Hepatocyte (in vitro differentiated cells): ENCODE measurements around the gene GPR153. TPM values are rescaled to one million over a fixed set of nuclear protein-coding genes. Genes with fewer than 3 reads are reported as not detected.

Experiments
- DNase-seq: peaks from one replicate; pipeline ENCODE4 v3.0.0-alpha.2; 2016; ENCODE audit warnings: low spot score
- H2AFZ ChIP-seq: fragments of 200-600 bp; sonication (generic); 2 replicates; pipeline ENCODE4 v1.6.0; 2016; ENCODE audit warnings: antibody characterized with exemption, mild to moderate bottlenecking
- H3K27ac ChIP-seq: fragments of 200-600 bp; sonication (generic); 2 replicates; pipeline ENCODE4 v1.5.1; 2016; ENCODE audit warnings: mild to moderate bottlenecking
- H3K27me3 ChIP-seq: fragments of 200-600 bp; sonication (generic); 2 replicates; pipeline ENCODE4 v1.6.1; 2016
- H3K36me3 ChIP-seq: fragments of 200-600 bp; sonication (generic); replicated peaks from 2 replicates; pipeline ENCODE4 v1.5.1; 2016; ENCODE audit warnings: low read depth; ENCODE audit not compliant: insufficient read depth
- H3K4me1 ChIP-seq: fragments of 200-600 bp; sonication (generic); 2 replicates; pipeline ENCODE4 v1.5.1; 2016; ENCODE audit warnings: mild to moderate bottlenecking, moderate library complexity; ENCODE audit not compliant: insufficient read depth
- H3K4me2 ChIP-seq: fragments of 200-600 bp; sonication (generic); 2 replicates; pipeline ENCODE4 v1.6.0; 2016
- H3K4me3 ChIP-seq: fragments of 200-600 bp; sonication (generic); 2 replicates; pipeline ENCODE4 v1.5.1; 2016; ENCODE audit warnings: mild to moderate bottlenecking
- H3K79me2 ChIP-seq: fragments of 200-600 bp; sonication (generic); 2 replicates; pipeline ENCODE4 v1.6.0; 2017; ENCODE audit warnings: mild to moderate bottlenecking
- H3K9me2 ChIP-seq: fragments of 200-600 bp; sonication (generic); replicated peaks from 2 replicates; pipeline ENCODE4 v1.6.0; 2017; ENCODE audit warnings: mild to moderate bottlenecking; ENCODE audit not compliant: insufficient read depth
- H3K9me3 ChIP-seq: fragments of 200-600 bp; sonication (generic); 2 replicates; pipeline ENCODE4 v1.5.1; 2016; ENCODE audit warnings: low read depth, mild to moderate bottlenecking
- H4K20me1 ChIP-seq: fragments of 200-600 bp; sonication (generic); 2 replicates; pipeline ENCODE4 v1.6.0; 2016; ENCODE audit warnings: mild to moderate bottlenecking; ENCODE audit not compliant: insufficient read depth, poor library complexity, severe bottlenecking
- CTCF ChIP-seq: fragments of 200-600 bp; sonication (generic); IDR thresholded peaks from 2 replicates; pipeline ENCODE4 v1.5.1; 2016; ENCODE audit warnings: antibody characterized with exemption, mild to moderate bottlenecking; ENCODE audit not compliant: poor library complexity
- EZH2 ChIP-seq: fragments of 200-600 bp; sonication (generic); IDR thresholded peaks from 2 replicates; pipeline ENCODE4 v1.6.1; 2016; ENCODE audit warnings: antibody characterized with exemption, mild to moderate bottlenecking, borderline replicate concordance
- EZH2phosphoT487 ChIP-seq: fragments of 200-600 bp; sonication (generic); IDR thresholded peaks from one replicate; pipeline ENCODE4 v1.6.1; 2018; ENCODE audit warnings: antibody characterized with exemption, mild to moderate bottlenecking, low read depth, moderate library complexity; ENCODE audit not compliant: unreplicated experiment, severe bottlenecking
- WGBS: methylation state at CpG from one replicate; pipeline ENCODE4 v1.1.6; 2016; ENCODE audit warnings: low lambda C conversion rate; ENCODE audit errors: missing lambda C conversion rate; 5-methylcytosine and 5-hydroxymethylcytosine counted together
- polyA plus RNA-seq: library from polyadenylated mRNA; unstranded; fragments of >200 nt; fragmentation: Nextera tagmentation; extraction: Ambion mirVana; gene quantifications from 2 replicates; pipeline ENCODE4 v1.2.1, GENCODE V29; 2016
- total RNA-seq: library from RNA; depleted of rRNA; stranded (reverse); fragments of >200 nt; gene quantifications from 2 replicates; pipeline ENCODE4 v1.2.3, GENCODE V29; 2014

The GPR153 gene
- total and polyA plus RNA-seq, 2 experiments from 2014 or later: 9.1 to 13.5 TPM

GRCh38 chr1:6253380-6253779, 7.5 kb downstream of the GPR153 start:
- H3K4me2 ChIP-seq: no peak overlapping the region
- no peak overlapping the region for H3K4me3 ChIP-seq
- peaks cover 6% of the 10 kb centered on the region for H3K4me1 ChIP-seq
- TF ChIP-seq EZH2: no peak
- no peak for TF ChIP-seq EZH2phosphoT487
- TF ChIP-seq CTCF: no peak
- no peak for DNase-seq
- H3K36me3 ChIP-seq: no peaks in the 10 kb centered on the region
- H4K20me1 ChIP-seq: no peaks in the 10 kb centered on the region
- peaks cover 29% of the 10 kb centered on the region for H3K27me3 ChIP-seq
- no peak overlapping the region for H3K27ac ChIP-seq
- no peaks in the 10 kb centered on the region for H3K9me2 ChIP-seq
- no peaks in the 10 kb centered on the region for H3K9me3 ChIP-seq
- no peak overlapping the region for H2AFZ ChIP-seq
- no peaks in the 10 kb centered on the region for H3K79me2 ChIP-seq
- WGBS: 95% methylated on average over 9 of the region's 9 CpGs

- no peaks in the 10 kb centered on the region for H3K9me3 ChIP-seq
- TF ChIP-seq EZH2phosphoT487 (no peak), EZH2 (no peak), CTCF (no peak)
- no peak overlapping the region for H3K4me2 ChIP-seq
- no peaks in the 10 kb centered on the region for H3K9me2 ChIP-seq
- H4K20me1 ChIP-seq: no peaks in the 10 kb centered on the region
- H3K36me3 ChIP-seq: no peaks in the 10 kb centered on the region
- DNase-seq: no peak
- H2AFZ ChIP-seq: no peak overlapping the region
- peaks cover 40% of the 10 kb centered on the region for H3K27me3 ChIP-seq
- H3K79me2 ChIP-seq: no peaks in the 10 kb centered on the region
- no peak overlapping the region for H3K4me3 ChIP-seq
- 88% methylated on average over 1 of the region's 4 CpGs for WGBS
- peaks cover 6% of the 10 kb centered on the region for H3K4me1 ChIP-seq
- H3K27ac ChIP-seq: no peak overlapping the region
Observed at GRCh38 chr1:6252374-6252710, 8.6 kb downstream of the GPR153 start.

- H3K36me3 ChIP-seq: no peaks in the 10 kb centered on the region
- no peaks in the 10 kb centered on the region for H3K79me2 ChIP-seq
- TF ChIP-seq EZH2: no peak
- TF ChIP-seq CTCF: no peak
- no peak for TF ChIP-seq EZH2phosphoT487
- DNase-seq: no peak
- H2AFZ ChIP-seq: no peak overlapping the region
- WGBS: 81% methylated on average over 15 of the region's 15 CpGs
- H3K9me3 ChIP-seq: no peaks in the 10 kb centered on the region
- H3K4me3 ChIP-seq: no peak overlapping the region
- H3K4me2 ChIP-seq: no peak overlapping the region
- no peaks in the 10 kb centered on the region for H4K20me1 ChIP-seq
- H3K9me2 ChIP-seq: no peaks in the 10 kb centered on the region
- peaks cover 6% of the 10 kb centered on the region for H3K4me1 ChIP-seq
- no peak overlapping the region for H3K27ac ChIP-seq
- peaks cover 45% of the 10 kb centered on the region for H3K27me3 ChIP-seq
Observed at GRCh38 chr1:6251681-6252373, 9.1 kb downstream of the GPR153 start.

GRCh38 chr1:6251233-6251632, 9.7 kb downstream of the GPR153 start:
- Histone ChIP-seq H3K4me2 (no peak overlapping the region), H3K27ac (no peak overlapping the region), H3K27me3 (peaks cover 51% of the 10 kb centered on the region), H3K4me1 (peaks cover 6% of the 10 kb centered on the region), H3K9me3 (no peaks in the 10 kb centered on the region), H3K4me3 (no peak overlapping the region), H3K36me3 (no peaks in the 10 kb centered on the region), H2AFZ (no peak overlapping the region), H4K20me1 (no peaks in the 10 kb centered on the region), H3K9me2 (no peaks in the 10 kb centered on the region), H3K79me2 (no peaks in the 10 kb centered on the region)
- TF ChIP-seq EZH2phosphoT487: no peak
- no peak for TF ChIP-seq EZH2
- TF ChIP-seq CTCF: no peak
- WGBS: 90% methylated on average over 19 of the region's 19 CpGs
- no peak for DNase-seq
